Smooth muscle cell (in vitro differentiated cells): ENCODE measurements around the gene FLT3LG. TPM values are rescaled to one million over a fixed set of nuclear protein-coding genes. Genes with fewer than 3 reads are reported as not detected.

Source experiments
- DNase-seq: peaks from one replicate; lab custom pipeline; 2025; ENCODE audit not compliant: unreplicated experiment; lab: John Stamatoyannopoulos, UW
- H2AFZ ChIP-seq: fragments of 200-600 bp; sonication (generic); 2 replicates; pipeline ENCODE4 v1.6.0; 2016; ENCODE audit warnings: antibody characterized with exemption, low read depth, mild to moderate bottlenecking
- H3F3A ChIP-seq: fragments of 200-600 bp; sonication (generic); 2 replicates; pipeline ENCODE4 v1.6.0; 2017; ENCODE audit warnings: antibody characterized with exemption, low read depth
- H3K27ac ChIP-seq: fragments of 200-600 bp; sonication (generic); 2 replicates; pipeline ENCODE4 v1.5.1; 2016; ENCODE audit warnings: low read depth, mild to moderate bottlenecking
- H3K27me3 ChIP-seq: fragments of 200-600 bp; sonication (generic); 2 replicates; pipeline ENCODE4 v1.6.1; 2016; ENCODE audit warnings: low read depth, mild to moderate bottlenecking
- H3K36me3 ChIP-seq: fragments of 200-600 bp; sonication (generic); 2 replicates; pipeline ENCODE4 v1.5.1; 2016; ENCODE audit warnings: low read depth
- H3K4me1 ChIP-seq: fragments of 200-600 bp; sonication (generic); 2 replicates; pipeline ENCODE4 v1.5.1; 2016; ENCODE audit warnings: low read depth
- H3K4me2 ChIP-seq: fragments of 200-600 bp; sonication (generic); 2 replicates; pipeline ENCODE4 v1.6.0; 2016; ENCODE audit warnings: mild to moderate bottlenecking
- H3K4me3 ChIP-seq: fragments of 200-600 bp; sonication (generic); 2 replicates; pipeline ENCODE4 v1.5.1; 2016; ENCODE audit warnings: mild to moderate bottlenecking
- H3K79me2 ChIP-seq: fragments of 200-600 bp; sonication (generic); 2 replicates; pipeline ENCODE4 v1.6.0; 2016; ENCODE audit warnings: low read depth, mild to moderate bottlenecking
- H3K9ac ChIP-seq: fragments of 200-600 bp; sonication (generic); 2 replicates; pipeline ENCODE4 v1.6.0; 2016; ENCODE audit warnings: low read depth
- H3K9me3 ChIP-seq: fragments of 200-600 bp; sonication (generic); replicated peaks from 2 replicates; pipeline ENCODE4 v1.5.1; 2016; ENCODE audit warnings: low read depth
- H4K20me1 ChIP-seq: fragments of 200-600 bp; sonication (generic); 2 replicates; pipeline ENCODE4 v1.6.0; 2016; ENCODE audit warnings: low read depth
- WGBS: methylation state at CpG from one replicate; pipeline ENCODE4 v1.1.7; 2016; ENCODE audit warnings: low lambda C conversion rate; 5-methylcytosine and 5-hydroxymethylcytosine counted together
- microRNA counts: library from miRNA; unstranded; fragments of <30 nt; microRNA quantifications from one replicate; lab custom pipeline; 2016
- microRNA-seq: library from miRNA; unstranded; fragments of <30 nt; microRNA quantifications from one replicate; pipeline ENCODE4, GENCODE V29; 2016; ENCODE audit warnings: borderline number of aligned reads
- polyA plus RNA-seq: library from polyadenylated mRNA; unstranded; fragments of >200 nt; fragmentation: Nextera tagmentation; extraction: Ambion mirVana; gene quantifications from 2 replicates; pipeline ENCODE4 v1.2.1, GENCODE V29; 2016
- small RNA-seq: library from RNA; depleted of rRNA; stranded (forward); fragments of <200 nt; gene quantifications from one replicate; pipeline ENCODE3, GENCODE V24; 2014
- total RNA-seq: library from RNA; depleted of rRNA; stranded (reverse); fragments of >200 nt; gene quantifications from 2 replicates; pipeline ENCODE4 v1.2.3, GENCODE V29; 2014
- TF ChIP-seq, protein P1 (sequence below): fragments of 200-600 bp; sonication (generic); IDR thresholded peaks from 2 replicates; pipeline ENCODE4 v1.5.1; 2017; ENCODE audit warnings: borderline replicate concordance, mild to moderate bottlenecking, antibody characterized with exemption; ENCODE audit not compliant: insufficient read depth, poor library complexity, severe bottlenecking

The FLT3LG gene
- total and polyA plus RNA-seq, 2 experiments from 2014 or later = 0.45 to 2.0 TPM

DNA sequence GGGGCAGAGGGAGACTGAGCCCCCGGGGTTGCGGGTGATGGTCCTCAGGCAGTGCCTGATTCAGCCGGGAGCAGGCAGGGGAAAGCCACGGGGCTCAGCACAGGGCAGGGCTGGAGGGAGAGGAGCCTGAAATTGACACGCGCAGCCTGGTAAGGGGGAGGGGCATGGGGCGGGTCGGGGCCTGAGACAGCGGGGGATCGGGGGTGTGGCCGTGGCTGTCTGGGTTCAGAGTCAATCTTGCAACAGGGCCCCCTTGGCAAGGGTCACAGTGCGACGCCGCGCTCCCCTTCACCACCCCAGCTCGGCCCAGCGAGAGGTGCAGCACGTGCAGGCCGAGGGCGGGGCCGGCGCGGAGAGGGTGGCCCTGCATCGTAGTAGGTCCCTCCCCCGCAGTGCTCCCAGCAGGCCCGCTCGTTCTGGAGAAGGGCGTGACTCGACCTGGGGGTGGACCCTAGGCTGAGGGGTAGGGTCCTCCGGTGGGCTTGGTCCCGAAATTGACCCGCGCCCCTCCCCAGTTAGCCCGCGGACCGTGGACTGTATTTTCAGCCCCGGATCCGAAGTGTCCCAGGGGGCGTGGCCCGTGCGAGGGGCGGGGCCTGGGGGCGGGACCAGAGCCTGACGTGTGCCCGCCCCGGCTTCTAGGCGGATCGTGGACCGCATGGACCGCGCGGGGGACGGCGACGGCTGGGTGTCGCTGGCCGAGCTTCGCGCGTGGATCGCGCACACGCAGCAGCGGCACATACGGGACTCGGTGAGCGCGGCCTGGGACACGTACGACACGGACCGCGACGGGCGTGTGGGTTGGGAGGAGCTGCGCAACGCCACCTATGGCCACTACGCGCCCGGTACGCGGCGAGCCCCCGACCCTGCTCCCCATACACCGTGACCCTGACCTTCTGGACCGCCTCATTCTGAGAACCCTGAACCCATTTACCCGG lies 59.8 kb downstream of the FLT3LG start:
- Histone ChIP-seq H3K4me2 (peak overlapping the region; percentile 83), H3K27ac (peak overlapping the region; percentile 59), H3K4me1 (peaks cover 8% of the 10 kb centered on the region), H3K4me3 (peak overlapping the region; percentile 52), H3K9ac (no peak overlapping the region), H3K27me3 (no peaks in the 10 kb centered on the region), H4K20me1 (peaks cover 76% of the 10 kb centered on the region), H3F3A (no peaks in the 10 kb centered on the region), H3K79me2 (peaks cover 15% of the 10 kb centered on the region), H3K36me3 (no peaks in the 10 kb centered on the region), H3K9me3 (no peaks in the 10 kb centered on the region), H2AFZ (no peak overlapping the region)
- WGBS = 9% methylated on average over 69 of the region's 87 CpGs
- peak; percentile 83 for DNase-seq
- TF ChIP-seq, protein P1, sequence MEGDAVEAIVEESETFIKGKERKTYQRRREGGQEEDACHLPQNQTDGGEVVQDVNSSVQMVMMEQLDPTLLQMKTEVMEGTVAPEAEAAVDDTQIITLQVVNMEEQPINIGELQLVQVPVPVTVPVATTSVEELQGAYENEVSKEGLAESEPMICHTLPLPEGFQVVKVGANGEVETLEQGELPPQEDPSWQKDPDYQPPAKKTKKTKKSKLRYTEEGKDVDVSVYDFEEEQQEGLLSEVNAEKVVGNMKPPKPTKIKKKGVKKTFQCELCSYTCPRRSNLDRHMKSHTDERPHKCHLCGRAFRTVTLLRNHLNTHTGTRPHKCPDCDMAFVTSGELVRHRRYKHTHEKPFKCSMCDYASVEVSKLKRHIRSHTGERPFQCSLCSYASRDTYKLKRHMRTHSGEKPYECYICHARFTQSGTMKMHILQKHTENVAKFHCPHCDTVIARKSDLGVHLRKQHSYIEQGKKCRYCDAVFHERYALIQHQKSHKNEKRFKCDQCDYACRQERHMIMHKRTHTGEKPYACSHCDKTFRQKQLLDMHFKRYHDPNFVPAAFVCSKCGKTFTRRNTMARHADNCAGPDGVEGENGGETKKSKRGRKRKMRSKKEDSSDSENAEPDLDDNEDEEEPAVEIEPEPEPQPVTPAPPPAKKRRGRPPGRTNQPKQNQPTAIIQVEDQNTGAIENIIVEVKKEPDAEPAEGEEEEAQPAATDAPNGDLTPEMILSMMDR = peak; percentile 9

DNA sequence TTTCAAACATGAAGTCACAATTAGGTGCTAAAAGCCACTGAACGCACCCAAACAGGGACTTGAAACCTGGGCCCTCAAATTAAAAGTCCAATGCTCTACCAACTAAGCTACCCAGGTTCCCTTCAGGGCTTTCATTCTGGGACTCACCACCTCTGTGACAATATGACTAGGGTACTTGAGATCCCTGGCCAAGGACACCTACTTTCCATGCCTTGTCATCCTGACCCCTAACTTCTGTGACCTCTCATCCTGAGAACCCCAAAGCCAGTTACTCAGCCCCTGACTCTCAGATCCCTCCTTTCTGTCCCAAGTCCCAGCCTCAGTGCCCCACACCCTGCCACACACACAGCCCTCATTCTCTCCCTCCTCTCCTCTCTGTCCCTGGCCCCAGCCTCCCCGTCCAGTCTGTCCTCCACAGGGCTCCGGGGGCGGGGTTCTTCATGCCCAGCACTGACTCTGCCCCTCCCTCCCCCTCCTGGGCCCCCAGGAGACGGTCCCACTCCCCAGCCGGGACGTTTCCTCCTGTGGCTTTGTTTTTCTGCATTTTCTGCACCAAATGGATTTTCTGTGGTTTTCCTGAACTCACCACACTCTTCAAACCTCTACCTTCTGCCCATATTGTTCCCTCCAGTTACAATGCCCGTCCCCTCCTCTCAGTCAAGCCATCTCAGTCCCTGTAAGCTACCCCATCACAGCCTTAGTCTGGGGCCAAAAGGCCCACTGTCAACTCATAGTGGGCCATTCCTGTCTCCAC lies 60.8 kb downstream of the FLT3LG start:
- H3K4me1 ChIP-seq = peaks cover 8% of the 10 kb centered on the region
- no peaks in the 10 kb centered on the region for H3K27me3 ChIP-seq
- DNase-seq = no peak
- 66% methylated on average over 3 of the region's 8 CpGs for WGBS
- peaks cover 5% of the 10 kb centered on the region for H3K79me2 ChIP-seq
- H3K4me3 ChIP-seq = no peak overlapping the region
- no peak overlapping the region for H2AFZ ChIP-seq
- H3F3A ChIP-seq = no peaks in the 10 kb centered on the region
- no peak overlapping the region for H3K27ac ChIP-seq
- TF ChIP-seq, protein P1 = no peak
- no peaks in the 10 kb centered on the region for H3K9me3 ChIP-seq
- H3K4me2 ChIP-seq = peak overlapping the region; percentile 83
- H4K20me1 ChIP-seq = peaks cover 76% of the 10 kb centered on the region
- H3K9ac ChIP-seq = no peak overlapping the region
- H3K36me3 ChIP-seq = no peaks in the 10 kb centered on the region

MicroRNA genes within 50 kb of the gene (microRNA counts, 767-probe panel; counts per million panel counts)
- microRNA hsa-miR-150-5p (lab: Ali Mortazavi, UCI) = 183 counts per million

Small RNA genes within 50 kb of the gene (microRNA-seq; reads per million reads assigned to microRNA genes)
- gene MIR150 = not detected

Small RNA genes within 50 kb of the gene (small RNA-seq; reads per million reads assigned to genes)
- gene COX6CP7 = not detected
- 0.11 reads per million for gene MIR150
- gene SNORD32A = not detected
- gene SNORD33 = not detected
- not detected for gene SNORD34
- not detected for gene SNORD35A
- not detected for gene SNORD35B

Other genes with a start within 250 kb of the FLT3LG start
- 0.63 and 1.4 TPM in 2 replicates for gene SLC6A16, start 149.0 kb upstream of the FLT3LG start, total RNA-seq
- 2.3 and 2.8 TPM in 2 replicates for gene SLC6A16, start 149.0 kb upstream of the FLT3LG start, polyA plus RNA-seq
- not detected in 2 replicates for gene CD37, start 138.8 kb upstream of the FLT3LG start, total RNA-seq
- gene CD37, start 138.8 kb upstream of the FLT3LG start, polyA plus RNA-seq = 7.0 and 8.8 TPM in 2 replicates
- 46.0 and 71.8 TPM in 2 replicates for gene TEAD2, start 111.8 kb upstream of the FLT3LG start, total RNA-seq
- gene TEAD2, start 111.8 kb upstream of the FLT3LG start, polyA plus RNA-seq = 55.3 and 58.5 TPM in 2 replicates
- gene DKKL1, start 110.3 kb upstream of the FLT3LG start, total RNA-seq = 2.3 and 6.3 TPM in 2 replicates
- 2.8 and 6.4 TPM in 2 replicates for gene DKKL1, start 110.3 kb upstream of the FLT3LG start, polyA plus RNA-seq
- gene KASH5, start 86.0 kb upstream of the FLT3LG start, total RNA-seq = not detected in 2 replicates
- gene KASH5, start 86.0 kb upstream of the FLT3LG start, polyA plus RNA-seq = not detected in 2 replicates
- gene PTH2, start 50.8 kb upstream of the FLT3LG start, total RNA-seq = not detected in 2 replicates
- not detected in 2 replicates for gene PTH2, start 50.8 kb upstream of the FLT3LG start, polyA plus RNA-seq
- gene GFY, start 48.8 kb upstream of the FLT3LG start, total RNA-seq = not detected in 2 replicates
- not detected in 2 replicates for gene GFY, start 48.8 kb upstream of the FLT3LG start, polyA plus RNA-seq
- gene SLC17A7, start 32.7 kb upstream of the FLT3LG start, total RNA-seq = 0.04 and 0.54 TPM in 2 replicates
- gene SLC17A7, start 32.7 kb upstream of the FLT3LG start, polyA plus RNA-seq = 0.39 TPM in 1 of 2 replicates, not detected in the other
- gene PIH1D1, start 22.4 kb upstream of the FLT3LG start, total RNA-seq = 54.7 and 77.1 TPM in 2 replicates
- gene PIH1D1, start 22.4 kb upstream of the FLT3LG start, polyA plus RNA-seq = 84.9 and 89.8 TPM in 2 replicates
- 10.5 and 18.6 TPM in 2 replicates for gene ALDH16A1, start 21.0 kb upstream of the FLT3LG start, total RNA-seq
- gene ALDH16A1, start 21.0 kb upstream of the FLT3LG start, polyA plus RNA-seq = 24.6 and 24.7 TPM in 2 replicates
- 1,134 and 1,154 TPM in 2 replicates for gene RPL13A, start 13.4 kb downstream of the FLT3LG start, total RNA-seq
- gene RPL13A, start 13.4 kb downstream of the FLT3LG start, polyA plus RNA-seq = 732 and 818 TPM in 2 replicates
- gene RPS11, start 22.2 kb downstream of the FLT3LG start, total RNA-seq = 3,115 and 3,456 TPM in 2 replicates
- gene RPS11, start 22.2 kb downstream of the FLT3LG start, polyA plus RNA-seq = 729 and 804 TPM in 2 replicates
- gene FCGRT, start 38.4 kb downstream of the FLT3LG start, total RNA-seq = 58.1 and 66.1 TPM in 2 replicates
- gene FCGRT, start 38.4 kb downstream of the FLT3LG start, polyA plus RNA-seq = 127 and 135 TPM in 2 replicates
- 248 and 311 TPM in 2 replicates for gene RCN3, start 53.8 kb downstream of the FLT3LG start, total RNA-seq
- gene RCN3, start 53.8 kb downstream of the FLT3LG start, polyA plus RNA-seq = 773 and 1,078 TPM in 2 replicates
- gene NOSIP, start 106.3 kb downstream of the FLT3LG start, total RNA-seq = 45.0 and 55.5 TPM in 2 replicates
- 95.7 and 134 TPM in 2 replicates for gene NOSIP, start 106.3 kb downstream of the FLT3LG start, polyA plus RNA-seq
- 13.5 TPM in 1 of 2 replicates, not detected in the other for gene PRRG2, start 107.1 kb downstream of the FLT3LG start, total RNA-seq
- 0.24 and 1.0 TPM in 2 replicates for gene PRRG2, start 107.1 kb downstream of the FLT3LG start, polyA plus RNA-seq
- gene PRR12, start 117.0 kb downstream of the FLT3LG start, total RNA-seq = 2.9 and 4.5 TPM in 2 replicates
- 1.7 and 3.2 TPM in 2 replicates for gene PRR12, start 117.0 kb downstream of the FLT3LG start, polyA plus RNA-seq
- 82.3 and 86.5 TPM in 2 replicates for gene RRAS, start 165.9 kb downstream of the FLT3LG start, total RNA-seq
- 224 and 248 TPM in 2 replicates for gene RRAS, start 165.9 kb downstream of the FLT3LG start, polyA plus RNA-seq
- gene SCAF1, start 168.0 kb downstream of the FLT3LG start, total RNA-seq = 7.9 and 10.2 TPM in 2 replicates
- 12.1 and 15.9 TPM in 2 replicates for gene SCAF1, start 168.0 kb downstream of the FLT3LG start, polyA plus RNA-seq
- gene IRF3, start 191.6 kb downstream of the FLT3LG start, total RNA-seq = 35.1 and 38.2 TPM in 2 replicates
- gene IRF3, start 191.6 kb downstream of the FLT3LG start, polyA plus RNA-seq = 45.9 and 64.1 TPM in 2 replicates
- gene BCL2L12, start 191.7 kb downstream of the FLT3LG start, total RNA-seq = 3.2 and 10.8 TPM in 2 replicates
- gene BCL2L12, start 191.7 kb downstream of the FLT3LG start, polyA plus RNA-seq = 34.0 and 44.1 TPM in 2 replicates
- 147 and 174 TPM in 2 replicates for gene PRMT1, start 203.1 kb downstream of the FLT3LG start, total RNA-seq
- gene PRMT1, start 203.1 kb downstream of the FLT3LG start, polyA plus RNA-seq = 170 and 175 TPM in 2 replicates
- 1.6 and 3.6 TPM in 2 replicates for gene ADM5, start 215.4 kb downstream of the FLT3LG start, total RNA-seq
- 1.7 and 3.1 TPM in 2 replicates for gene ADM5, start 215.4 kb downstream of the FLT3LG start, polyA plus RNA-seq
- 7.6 and 19.7 TPM in 2 replicates for gene CPT1C, start 216.9 kb downstream of the FLT3LG start, total RNA-seq
- 20.0 and 21.0 TPM in 2 replicates for gene CPT1C, start 216.9 kb downstream of the FLT3LG start, polyA plus RNA-seq